HCT116 (cell line): Measurements from ENCODE around the gene SYNDIG1. TPM values are rescaled to one million over a fixed set of nuclear protein-coding genes. Genes with fewer than 3 reads are reported as not detected.
A peak's percentile ranks its signal among the peaks of the same experiment; 100 is the strongest.

Experiments
- ATAC-seq: fragments of 200-7000 bp; cut with Tn5 transposase; 2 replicates; pipeline ENCODE4 v1.9.1; 2020; ENCODE audit warnings: mild to moderate bottlenecking, moderate library complexity
- BruUV-seq: library from RNA; stranded (reverse); fragments of 400-500 nt; replicated peaks from 2 replicates; lab custom pipeline; 2021; lab: Mats Ljungman, UMichigan
- CTCF ChIA-PET: fragments of 300-600 bp; sonication (Branson Sonifier 250); formaldehyde crosslinking; loops from one replicate; lab custom pipeline; 2021; ENCODE audit warnings: antibody characterized with exemption; lab: Charles Lee
- POLR2A ChIA-PET: fragments of 300-600, 350-600 bp; sonication (Branson Sonifier 250); formaldehyde crosslinking; loops from one replicate; lab custom pipeline; 2021; ENCODE audit warnings: antibody characterized with exemption; lab: Charles Lee
- RAD21 ChIA-PET, 2 experiments: fragments of 300-600 bp; sonication (Branson Sonifier 250); formaldehyde crosslinking; loops; one replicate each; lab custom pipeline; 2023; ENCODE audit warnings: low total read pairs in 2 of 2; ENCODE audit not compliant: uncharacterized antibody in 2 of 2, unreplicated experiment in 2 of 2, low non-redundant PET in 1 of 2; lab: Charles Lee
- DNase-seq: peaks from one replicate; pipeline ENCODE4 v3.0.0-alpha.2; 2010; ENCODE audit warnings: low read depth, low spot score
- H2AFZ ChIP-seq: fragments of 200-600 bp; shearing (Covaris generic), sonication (generic); 2 replicates; pipeline ENCODE4 v1.6.1; 2017; ENCODE audit warnings: low read depth, mixed run types, mixed read lengths, antibody characterized with exemption, low read length; ENCODE audit not compliant: poor library complexity, severe bottlenecking
- H3K27ac ChIP-seq: 2 replicates; pipeline ENCODE4 v1.5.1; 2012; ENCODE audit warnings: low read depth, low read length
- H3K27me3 ChIP-seq: fragments of 200-600 bp; sonication (generic); 2 replicates; pipeline ENCODE4 v1.6.1; 2016; ENCODE audit warnings: mixed run types, low read length, mixed read lengths; ENCODE audit not compliant: insufficient read depth
- H3K36me3 ChIP-seq, 2 experiments: fragments of 200-500 bp in 1 of 2; fragments of 200-600 bp in 1 of 2; sonication (Bioruptor generic) in 1 of 2; sonication (generic) in 1 of 2; 2 replicates each; pipeline versions ENCODE4 v1.5.1 to v1.6.1; 2014 to 2016; ENCODE audit warnings: low read length in 2 of 2, inconsistent platforms in 1 of 2, mixed read lengths in 1 of 2, mixed run types in 1 of 2; ENCODE audit not compliant: insufficient read depth in 2 of 2, control insufficient read depth in 1 of 2
- H3K4me1 ChIP-seq, 2 experiments: fragments of 200-600 bp in 1 of 2; sonication (generic) in 1 of 2; 2 replicates each; pipeline versions ENCODE4 v1.5.1 to v1.6.1; 2012 to 2017; ENCODE audit warnings: low read length in 2 of 2, inconsistent platforms in 1 of 2, mild to moderate bottlenecking in 1 of 2, mixed read lengths in 1 of 2, mixed run types in 1 of 2, moderate library complexity in 1 of 2; ENCODE audit not compliant: insufficient read depth in 2 of 2, control insufficient read depth in 1 of 2
- H3K4me2 ChIP-seq: fragments of 200-600 bp; sonication (generic); 2 replicates; pipeline ENCODE4 v1.6.1; 2017; ENCODE audit warnings: mixed run types, low read length, mixed read lengths
- H3K4me3 ChIP-seq, 2 experiments: fragments of 200-600 bp in 1 of 2; sonication (generic) in 1 of 2; replicated peaks in 1 of 2; 2 replicates each; pipeline ENCODE4 v1.5.1; 2011 to 2016; ENCODE audit warnings: low read length in 2 of 2, control low read depth in 1 of 2, low read depth in 1 of 2, mild to moderate bottlenecking in 1 of 2, mixed read lengths in 1 of 2, mixed run types in 1 of 2
- H3K79me2 ChIP-seq: fragments of 200-600 bp; sonication (generic); 2 replicates; pipeline ENCODE4 v1.6.1; 2017; ENCODE audit warnings: mild to moderate bottlenecking, mixed run types, low read length, moderate library complexity, mixed read lengths; ENCODE audit not compliant: insufficient read depth
- H3K9ac ChIP-seq: fragments of 200-600 bp; sonication (generic); 2 replicates; pipeline ENCODE4 v1.6.1; 2016; ENCODE audit warnings: low read length, mixed read lengths
- H3K9me2 ChIP-seq: fragments of 200-600 bp; sonication (generic), shearing (Covaris generic); 2 replicates; pipeline ENCODE4 v1.6.1; 2017; ENCODE audit warnings: mixed run types, mild to moderate bottlenecking, moderate library complexity; ENCODE audit not compliant: insufficient read depth
- H3K9me3 ChIP-seq, 2 experiments: fragments of 200-500 bp in 1 of 2; fragments of 200-600 bp in 1 of 2; sonication (Bioruptor generic) in 1 of 2; sonication (generic) in 1 of 2; 2 replicates each; pipeline ENCODE4 v1.6.1; 2014 to 2017; ENCODE audit warnings: low read length in 2 of 2, mixed read lengths in 2 of 2, inconsistent platforms in 1 of 2, low read depth in 1 of 2, mild to moderate bottlenecking in 1 of 2, mixed run types in 1 of 2, moderate library complexity in 1 of 2; ENCODE audit not compliant: control insufficient read depth in 1 of 2, insufficient read depth in 1 of 2
- H4K20me1 ChIP-seq: fragments of 200-600 bp; sonication (generic), shearing (Covaris generic); 2 replicates; pipeline ENCODE4 v1.6.1; 2017; ENCODE audit warnings: mixed run types, mild to moderate bottlenecking, moderate library complexity; ENCODE audit not compliant: insufficient read depth
- CBX3 ChIP-seq: IDR thresholded peaks from 2 replicates; pipeline ENCODE4 v1.6.1; 2012; ENCODE audit warnings: low read depth
- CTCF ChIP-seq, 3 experiments: fragments of 200-600 bp in 1 of 3; sonication (generic) in 1 of 3; IDR thresholded peaks in 2 of 3; conservative IDR thresholded peaks in 1 of 3; 2 replicates each; pipeline ENCODE4 v1.5.1; 2012 to 2017; ENCODE audit warnings: low read depth in 2 of 3, low read length in 2 of 3, antibody characterized with exemption in 1 of 3, borderline replicate concordance in 1 of 3, control low read depth in 1 of 3, mild to moderate bottlenecking in 1 of 3, mixed read lengths in 1 of 3, mixed run types in 1 of 3, moderate library complexity in 1 of 3; ENCODE audit not compliant: insufficient read depth in 1 of 3
- EGR1 ChIP-seq: IDR thresholded peaks from 2 replicates; pipeline ENCODE4 v1.6.1; 2012; ENCODE audit warnings: low read depth
- ELF1 ChIP-seq: IDR thresholded peaks from 2 replicates; pipeline ENCODE4 v1.6.1; 2012; ENCODE audit warnings: low read depth, borderline replicate concordance
- EZH2 ChIP-seq: fragments of 200-600 bp; sonication (generic); IDR thresholded peaks from 2 replicates; pipeline ENCODE4 v1.6.1; 2017; ENCODE audit warnings: antibody characterized with exemption, mixed run types
- EZH2phosphoT487 ChIP-seq: fragments of 200-600 bp; IDR thresholded peaks from 2 replicates; pipeline ENCODE4 v1.6.1; 2018; ENCODE audit warnings: antibody characterized with exemption, borderline replicate concordance
- JUND ChIP-seq: IDR thresholded peaks from 2 replicates; pipeline ENCODE4 v1.6.1; 2012
- MAX ChIP-seq: IDR thresholded peaks from 2 replicates; pipeline ENCODE4 v1.6.1; 2012
- POLR2A ChIP-seq: IDR thresholded peaks from 2 replicates; pipeline ENCODE4 v1.7.0; 2011; ENCODE audit warnings: borderline replicate concordance; ENCODE audit not compliant: insufficient read depth, insufficient read length; ENCODE audit errors: extremely low read depth
- RAD21 ChIP-seq: IDR thresholded peaks from 2 replicates; pipeline ENCODE4 v1.6.1; 2012; ENCODE audit warnings: low read depth, mild to moderate bottlenecking
- SIN3A ChIP-seq: IDR thresholded peaks from 2 replicates; pipeline ENCODE4 v1.6.1; 2012; ENCODE audit warnings: low read depth
- SRF ChIP-seq: IDR thresholded peaks from 2 replicates; pipeline ENCODE4 v1.6.1; 2012; ENCODE audit warnings: low read depth
- YY1 ChIP-seq: IDR thresholded peaks from 2 replicates; pipeline ENCODE4 v1.6.1; 2011; ENCODE audit warnings: low read length, low read depth, moderate library complexity, mild to moderate bottlenecking; ENCODE audit not compliant: insufficient replicate concordance; ENCODE audit errors: extremely low read depth
- ZFX ChIP-seq: fragments of 450-650 bp; IDR thresholded peaks from 2 replicates; pipeline ENCODE4 v1.6.1; 2017
- ZNF274 ChIP-seq: fragments of 200-500 bp; sonication (Bioruptor generic); IDR thresholded peaks from 2 replicates; pipeline ENCODE4 v1.6.1; 2014; ENCODE audit warnings: mild to moderate bottlenecking, low read depth, low read length, inconsistent platforms
- intact Hi-C: fragments of 100-400 bp; cut with micrococcal nuclease; formaldehyde crosslinking; loops from 2 replicates; pipeline ENCODE4 v1.10.0; 2022
- total RNA-seq: library from RNA; stranded (reverse); gene quantifications from one replicate; pipeline ENCODE4 v1.2.1, GENCODE V29; 2021; ENCODE audit not compliant: unreplicated experiment
- TF ChIP-seq, protein P1 (sequence below): IDR thresholded peaks from 2 replicates; pipeline ENCODE4 v1.6.1; 2012

SYNDIG1 gene
- total RNA-seq, 1 experiment from 2014 or later, result not detected

DNA sequence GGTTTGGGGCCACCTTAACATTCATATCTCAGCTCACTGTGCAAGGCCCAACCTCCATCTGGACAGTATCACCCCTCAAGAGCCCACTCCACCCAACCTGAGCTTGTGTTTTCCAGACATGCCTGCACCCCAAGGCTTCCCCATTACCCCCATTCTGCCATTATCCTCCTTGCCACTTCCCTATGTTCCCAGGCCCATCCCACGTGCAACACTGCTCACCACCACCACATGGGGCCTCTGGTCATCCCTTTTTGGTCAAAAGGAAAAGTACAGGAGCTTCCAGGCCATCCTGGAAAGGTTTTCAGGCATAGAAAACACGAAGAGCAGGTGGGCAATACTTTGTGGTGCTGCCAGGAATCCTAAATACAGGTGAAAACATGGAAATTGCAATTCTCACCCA lies 140.3 kb downstream of the SYNDIG1 start:
- TF ChIP-seq RAD21, result 0 out of 2 replicates have a peak, but pooled peaks have one; percentile 4
- no peak for TF ChIP-seq JUND
- TF ChIP-seq, all 23 proteins: peak for 1
- POLR2A ChIA-PET, result no interaction called here

GRCh38 chr20:24610341-24611115 lies 141.1 kb downstream of the SYNDIG1 start:
- Histone ChIP-seq H4K20me1 (no peaks in the 10 kb centered on the region), H3K4me3 (no peak overlapping the region), H3K4me1 (no peaks in the 10 kb centered on the region), H3K9me3 (no peaks in the 10 kb centered on the region), H3K27me3 (peaks cover 69% of the 10 kb centered on the region), H3K79me2 (no peaks in the 10 kb centered on the region), H2AFZ (no peak overlapping the region), H3K4me2 (no peak overlapping the region), H3K9ac (no peak overlapping the region), H3K36me3 (no peaks in the 10 kb centered on the region), H3K27ac (no peak overlapping the region), H3K9me2 (no peaks in the 10 kb centered on the region)
- DNase-seq (no peak), ATAC-seq (no peak)
- BruUV-seq, result no TSS peak
- ChIA-PET POLR2A (no interaction called here), RAD21 (no interaction called here), CTCF (no interaction called here)
- intact Hi-C loops, result no loop called here
- no peak for TF ChIP-seq YY1
- no peak for TF ChIP-seq ZFX
- TF ChIP-seq RAD21, result no peak
- no peak for TF ChIP-seq SRF
- TF ChIP-seq SIN3A, result no peak
- no peak for TF ChIP-seq EZH2phosphoT487
- TF ChIP-seq MAX, result no peak
- no peak for TF ChIP-seq ELF1
- TF ChIP-seq EZH2, result no peak
- TF ChIP-seq JUND, result no peak
- TF ChIP-seq, protein P1, sequence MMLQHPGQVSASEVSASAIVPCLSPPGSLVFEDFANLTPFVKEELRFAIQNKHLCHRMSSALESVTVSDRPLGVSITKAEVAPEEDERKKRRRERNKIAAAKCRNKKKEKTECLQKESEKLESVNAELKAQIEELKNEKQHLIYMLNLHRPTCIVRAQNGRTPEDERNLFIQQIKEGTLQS, result no peak
- TF ChIP-seq CTCF (IDR thresholded peaks at IDR 0.05 in 2 of 3, conservative IDR thresholded peaks at IDR 0.05 in 1 of 3; ENCODE audit: borderline replicate concordance in 1 of 3, insufficient read depth in 1 of 3, low read depth in 2 of 3, low read length in 2 of 3), result no peak
- no peak for TF ChIP-seq CBX3
- no peak for TF ChIP-seq EGR1
- no peak for TF ChIP-seq ZNF274
- TF ChIP-seq POLR2A, result no peak

More for the DNA sequence above, 140.3 kb downstream of the SYNDIG1 start:
- no peaks in the 10 kb centered on the region for H4K20me1 ChIP-seq
- RAD21 ChIA-PET, result no interaction called here
- H3K9ac ChIP-seq, result no peak overlapping the region
- intact Hi-C loops, result no loop called here
- no peaks in the 10 kb centered on the region for H3K36me3 ChIP-seq
- no peak overlapping the region for H3K4me2 ChIP-seq
- no peaks in the 10 kb centered on the region for H3K9me3 ChIP-seq
- H3K79me2 ChIP-seq, result no peaks in the 10 kb centered on the region
- CTCF ChIA-PET, result no interaction called here
- no peak overlapping the region for H3K4me3 ChIP-seq
- DNase-seq (no peak), ATAC-seq (no peak)
- H2AFZ ChIP-seq, result no peak overlapping the region
- no TSS peak for BruUV-seq
- H3K27me3 ChIP-seq, result peaks cover 67% of the 10 kb centered on the region
- H3K27ac ChIP-seq, result no peak overlapping the region
- H3K4me1 ChIP-seq, result no peaks in the 10 kb centered on the region
- no peaks in the 10 kb centered on the region for H3K9me2 ChIP-seq
